Sciatic nerve (tissue), 2 donors: Measurements from ENCODE around the gene DMRT1. TPM values are rescaled to one million over a fixed set of nuclear protein-coding genes. Genes with fewer than 3 reads are reported as not detected.
"Not testable (repeated sequence)": the region's sequence is repeated elsewhere in the genome, so short reads cannot be mapped to it uniquely, and the experiment has no call there.

ENCODE experiments used
- ATAC-seq: fragments of 200-7000 bp; cut with Tn5 transposase; one replicate; pipeline ENCODE4 v1.9.1; 2020; ENCODE audit warnings: mild to moderate bottlenecking, moderate library complexity
- DNase-seq: peaks from one replicate; pipeline ENCODE4 v3.0.0-alpha.2; 2020; ENCODE audit warnings: low spot score
- intact Hi-C: fragments of 100-400 bp; cut with DNase I; formaldehyde crosslinking; loops from one replicate; pipeline ENCODE4 v1.14.2; 2022
- total RNA-seq: library from RNA; stranded (reverse); fragmentation: NEBNext Ultra II Directional; extraction: Animal tissue kit (Norgen Biotek cat#: 25700); gene quantifications from one replicate; pipeline ENCODE4 v1.2.1, GENCODE V29; 2021
- donor health status: DM: no; HTN: no; CAD: no.
- donor health status: DM: no; HTN: no; CAD: no.

The DMRT1 gene
- total RNA-seq, 1 donor from 2014 or later, result not detected

- no peak for ATAC-seq
- DNase-seq, result no peak
- intact Hi-C loops, result no loop called here
These were observed 136.6 kb downstream of the DMRT1 start for GRCh38 chr9:977838-978830.

GRCh38 chr9:979983-980382 lies 138.5 kb downstream of the DMRT1 start:
- intact Hi-C loops, result no loop called here
- no peak for DNase-seq
- no peak for ATAC-seq

GRCh38 chr9:980640-981039 lies 139.1 kb downstream of the DMRT1 start:
- intact Hi-C loops, result no loop called here

GRCh38 chr9:981491-981898 lies 140.0 kb downstream of the DMRT1 start:
- no peak for ATAC-seq

More at GRCh38 chr9:980640-981039, 139.1 kb downstream of the DMRT1 start:
- DNase-seq (no peak), ATAC-seq (no peak)

GRCh38 chr9:982394-983230 lies 141.1 kb downstream of the DMRT1 start:
- no peak for ATAC-seq
- intact Hi-C loops, result no loop called here
- DNase-seq, result no peak

More at GRCh38 chr9:981491-981898, 140.0 kb downstream of the DMRT1 start:
- DNase-seq, result no peak
- intact Hi-C loops, result no loop called here

GRCh38 chr9:994005-994404 lies 152.5 kb downstream of the DMRT1 start:
- no peak for DNase-seq
- intact Hi-C loops, result no loop called here
- ATAC-seq, result no peak

- intact Hi-C loops, result no loop called here
- no peak for ATAC-seq
These were observed 153.7 kb downstream of the DMRT1 start for GRCh38 chr9:995192-995591.

GRCh38 chr9:995781-996180 lies 154.3 kb downstream of the DMRT1 start:
- DNase-seq (no peak), ATAC-seq (no peak)
- intact Hi-C loops, result no loop called here

More at GRCh38 chr9:995192-995591, 153.7 kb downstream of the DMRT1 start:
- DNase-seq, result no peak

- intact Hi-C loops, DNase-seq, ATAC-seq: not testable (repeated sequence)
These were observed 157.0 kb downstream of the DMRT1 start for GRCh38 chr9:998299-999110.

- DNase-seq (no peak), ATAC-seq (no peak)
- intact Hi-C loops, result no loop called here
These were observed 160.3 kb downstream of the DMRT1 start for GRCh38 chr9:1001838-1002237.

- intact Hi-C loops, result no loop called here
- ATAC-seq (no peak), DNase-seq (no peak)
These were observed 161.2 kb downstream of the DMRT1 start for GRCh38 chr9:1002678-1003077.

GRCh38 chr9:1005043-1005667 lies 163.7 kb downstream of the DMRT1 start:
- intact Hi-C loops, result no loop called here
- no peak for ATAC-seq
- no peak for DNase-seq

GRCh38 chr9:1007312-1007711 lies 165.8 kb downstream of the DMRT1 start:
- DNase-seq (no peak), ATAC-seq (no peak)
- intact Hi-C loops, result no loop called here

- intact Hi-C loops, result no loop called here
- ATAC-seq (no peak), DNase-seq (no peak)
These were observed 166.7 kb downstream of the DMRT1 start for GRCh38 chr9:1008216-1008615.

GRCh38 chr9:1009101-1009707 lies 167.7 kb downstream of the DMRT1 start:
- intact Hi-C loops, result no loop called here
- ATAC-seq (peak; percentile 96), DNase-seq (peak; percentile 89)

- ATAC-seq (no peak), DNase-seq (no peak)
- intact Hi-C loops, result no loop called here
These were observed 171.5 kb downstream of the DMRT1 start for GRCh38 chr9:1013021-1013420.

GRCh38 chr9:1014225-1014624 lies 172.7 kb downstream of the DMRT1 start:
- intact Hi-C loops, result no loop called here
- ATAC-seq, result no peak
- no peak for DNase-seq

GRCh38 chr9:1014640-1015039 lies 173.1 kb downstream of the DMRT1 start:
- no peak for ATAC-seq
- DNase-seq, result no peak
- intact Hi-C loops, result no loop called here
